ENCODE data around the gene OXSR1.

GRCh38 chr3:38173834-38174418 is 8.6 kb downstream of the OXSR1 start:
- TF ChIP-seq CTCF (IDR thresholded peaks at IDR 0.05 in 8 of 11, conservative IDR thresholded peaks at IDR 0.05 in 3 of 11), result no peak
- TF ChIP-seq POLR2A (IDR thresholded peaks at IDR 0.05), result no peak

Data from spleen (tissue), 7 donors.